ENCODE data around the gene DUSP6. TPM values are rescaled to one million over a fixed set of nuclear protein-coding genes. Genes with fewer than 3 reads are reported as not detected.

DUSP6 gene
- polyA plus RNA-seq, 1 donor from 2014 or later = 44.3 TPM

GRCh38 chr12:89319122-89319521, 33.2 kb downstream of the DUSP6 start:
- H3K36me3 ChIP-seq (ENCODE audit: insufficient read depth, low read length) = no peaks in the 10 kb centered on the region
- H3K27ac ChIP-seq (ENCODE audit: low read length) = no peak overlapping the region
- H2AFZ ChIP-seq (ENCODE audit: low read depth, low read length) = no peak overlapping the region
- no peak overlapping the region for H3K4me2 ChIP-seq (ENCODE audit: low read length)
- H4K20me1 ChIP-seq (ENCODE audit: insufficient read depth) = no peaks in the 10 kb centered on the region
- H3K79me2 ChIP-seq (replicated peaks; ENCODE audit: insufficient read depth, low read length) = no peaks in the 10 kb centered on the region
- no peak overlapping the region for H3K4me3 ChIP-seq (ENCODE audit: low read length)
- no peak overlapping the region for H3K9ac ChIP-seq (ENCODE audit: low read length)
- no peaks in the 10 kb centered on the region for H3K9me2 ChIP-seq (ENCODE audit: insufficient read depth, low read length)
- no peaks in the 10 kb centered on the region for H3F3A ChIP-seq (ENCODE audit: insufficient read depth, low read length, poor library complexity, severe bottlenecking)
- TF ChIP-seq SMC3 (conservative IDR thresholded peaks at IDR 0.05; ENCODE audit: poor library complexity) (no peak), EP300 (conservative IDR thresholded peaks at IDR 0.05; ENCODE audit: poor library complexity, severe bottlenecking) (no peak), REST (IDR thresholded peaks at IDR 0.05; ENCODE audit: borderline replicate concordance) (no peak), RAD21 (conservative IDR thresholded peaks at IDR 0.05) (no peak), EZH2 (IDR thresholded peaks at IDR 0.05; ENCODE audit: borderline replicate concordance, insufficient read depth, low read length, poor library complexity, severe bottlenecking) (no peak), CTCF (IDR thresholded peaks at IDR 0.05; ENCODE audit: poor library complexity, severe bottlenecking) (no peak), POLR2AphosphoS5 (IDR thresholded peaks at IDR 0.05) (no peak), MXI1 (conservative IDR thresholded peaks at IDR 0.05; ENCODE audit: poor library complexity, severe bottlenecking) (no peak), TAF1 (IDR thresholded peaks at IDR 0.05; ENCODE audit: low read depth) (no peak)
- H3K9me3 ChIP-seq (ENCODE audit: low read length) = no peaks in the 10 kb centered on the region
- H3K27me3 ChIP-seq (ENCODE audit: insufficient read depth, low read depth, low read length) = no peaks in the 10 kb centered on the region

- no peaks in the 10 kb centered on the region for H3F3A ChIP-seq (ENCODE audit: insufficient read depth, low read length, poor library complexity, severe bottlenecking)
- no peaks in the 10 kb centered on the region for H3K36me3 ChIP-seq (ENCODE audit: insufficient read depth, low read length)
- H3K4me2 ChIP-seq (ENCODE audit: low read length) = no peak overlapping the region
- H3K9me3 ChIP-seq (ENCODE audit: low read length) = no peaks in the 10 kb centered on the region
- H3K9me2 ChIP-seq (ENCODE audit: insufficient read depth, low read length) = no peaks in the 10 kb centered on the region
- no peaks in the 10 kb centered on the region for H3K27me3 ChIP-seq (ENCODE audit: insufficient read depth, low read depth, low read length)
- no peak overlapping the region for H3K4me3 ChIP-seq (ENCODE audit: low read length)
- no peak overlapping the region for H2AFZ ChIP-seq (ENCODE audit: low read depth, low read length)
- no peaks in the 10 kb centered on the region for H4K20me1 ChIP-seq (ENCODE audit: insufficient read depth)
- H3K79me2 ChIP-seq (replicated peaks; ENCODE audit: insufficient read depth, low read length) = no peaks in the 10 kb centered on the region
- TF ChIP-seq SMC3 (conservative IDR thresholded peaks at IDR 0.05; ENCODE audit: poor library complexity) (no peak), TAF1 (IDR thresholded peaks at IDR 0.05; ENCODE audit: low read depth) (no peak), EP300 (conservative IDR thresholded peaks at IDR 0.05; ENCODE audit: poor library complexity, severe bottlenecking) (no peak), MXI1 (conservative IDR thresholded peaks at IDR 0.05; ENCODE audit: poor library complexity, severe bottlenecking) (no peak), RAD21 (conservative IDR thresholded peaks at IDR 0.05) (no peak), POLR2AphosphoS5 (IDR thresholded peaks at IDR 0.05) (no peak), REST (IDR thresholded peaks at IDR 0.05; ENCODE audit: borderline replicate concordance) (no peak)
- no peak overlapping the region for H3K27ac ChIP-seq (ENCODE audit: low read length)
- no peak overlapping the region for H3K9ac ChIP-seq (ENCODE audit: low read length)
Measured at GRCh38 chr12:89316705-89317139, 35.6 kb downstream of the DUSP6 start.

Data from neural cell (in vitro differentiated cells).